ENCODE results near the gene NAALADL2. TPM values are rescaled to one million over a fixed set of nuclear protein-coding genes. Genes with fewer than 3 reads are reported as not detected.

The NAALADL2 gene
- polyA plus RNA-seq, 1 experiment: 6.3 TPM

GRCh38 chr3:175378348-175378747 lies 519.2 kb downstream of the NAALADL2 start:
- Histone ChIP-seq H3K9me3 (ENCODE audit: control insufficient read depth, insufficient read depth, low read length) (no peaks in the 10 kb centered on the region; the same call in none of the 2 replicates), H3K27ac (ENCODE audit: low read depth, low read length) (no peak overlapping the region), H3K4me3 (ENCODE audit: low read depth, low read length) (no peak overlapping the region), H3K27me3 (ENCODE audit: control insufficient read depth, insufficient read depth, low read length) (no peaks in the 10 kb centered on the region)
- no peak for DNase-seq (ENCODE audit: low read depth, low spot score)
- CTCF ChIA-PET: interaction anchor here (1.2 kb wide), 1 partner anchor 33 kb away, joined by 3 read pairs; no protein-coding TSS in a partner anchor
- POLR2A ChIA-PET: no interaction called here
- TF ChIP-seq CTCF (IDR thresholded peaks at IDR 0.05; ENCODE audit: low read depth, low read length): no peak

DNA sequence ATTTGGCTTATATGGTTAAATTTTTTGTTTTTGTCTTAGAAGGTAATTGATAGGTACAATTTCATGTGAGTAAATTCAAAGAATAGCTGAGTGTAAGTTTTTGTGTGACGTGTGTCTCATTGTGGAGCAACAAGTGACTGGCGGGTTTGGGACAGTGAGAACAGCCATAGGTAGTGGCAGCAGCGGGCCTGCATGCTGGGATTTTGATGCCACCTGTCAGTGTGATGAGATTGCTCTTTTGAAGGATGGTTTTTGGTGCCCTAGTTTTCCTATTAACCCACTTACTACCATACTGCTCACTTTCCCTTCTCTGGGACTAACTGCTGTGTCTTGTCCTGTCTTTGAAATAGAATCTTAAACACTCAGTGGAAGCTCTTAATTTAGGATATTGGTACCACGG lies 522.6 kb downstream of the NAALADL2 start:
- Histone ChIP-seq H3K9me3 (ENCODE audit: control insufficient read depth, insufficient read depth, low read length) (no peaks in the 10 kb centered on the region; the same call in none of the 2 replicates), H3K4me3 (ENCODE audit: low read depth, low read length) (no peak overlapping the region), H3K27me3 (ENCODE audit: control insufficient read depth, insufficient read depth, low read length) (no peaks in the 10 kb centered on the region), H3K27ac (ENCODE audit: low read depth, low read length) (no peak overlapping the region)
- POLR2A ChIA-PET: no interaction called here
- TF ChIP-seq CTCF (IDR thresholded peaks at IDR 0.05; ENCODE audit: low read depth, low read length): no peak
- DNase-seq (ENCODE audit: low read depth, low spot score): no peak
- CTCF ChIA-PET: interaction anchor here (0.5 kb wide), 1 partner anchor 10 kb away, joined by 4 read pairs; no protein-coding TSS in a partner anchor

DNA sequence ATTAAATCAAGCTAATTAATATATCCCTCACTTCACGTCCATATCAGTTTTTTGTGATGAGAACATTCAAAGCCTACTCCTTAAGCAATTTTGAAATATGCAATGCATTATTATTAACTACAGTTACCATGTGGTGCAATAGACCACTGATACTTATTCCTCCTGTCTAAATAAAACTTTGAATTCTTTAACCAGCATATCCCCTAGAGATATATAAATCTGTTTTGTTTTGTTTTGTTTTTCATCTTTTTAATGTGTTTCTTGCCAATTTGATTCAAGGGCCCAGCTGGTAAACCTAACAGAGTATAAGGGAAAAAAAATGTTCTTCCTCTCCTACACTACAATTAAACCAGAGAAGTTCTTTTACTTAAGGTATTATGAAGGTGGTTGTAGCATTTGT lies 524.2 kb downstream of the NAALADL2 start:
- ChIA-PET CTCF (no interaction called here), POLR2A (no interaction called here)
- H3K27ac ChIP-seq (ENCODE audit: low read depth, low read length): no peak overlapping the region
- H3K9me3 ChIP-seq (ENCODE audit: control insufficient read depth, insufficient read depth, low read length): no peaks in the 10 kb centered on the region
- TF ChIP-seq CTCF (IDR thresholded peaks at IDR 0.05; ENCODE audit: low read depth, low read length): no peak
- DNase-seq (ENCODE audit: low read depth, low spot score): no peak
- no peak overlapping the region for H3K4me3 ChIP-seq (ENCODE audit: low read depth, low read length)
- no peaks in the 10 kb centered on the region for H3K27me3 ChIP-seq (ENCODE audit: control insufficient read depth, insufficient read depth, low read length)

GRCh38 chr3:175383813-175384212 lies 524.7 kb downstream of the NAALADL2 start:
- H3K27me3 ChIP-seq (ENCODE audit: control insufficient read depth, insufficient read depth, low read length): no peaks in the 10 kb centered on the region
- POLR2A ChIA-PET: no interaction called here
- TF ChIP-seq CTCF (IDR thresholded peaks at IDR 0.05; ENCODE audit: low read depth, low read length): no peak
- H3K9me3 ChIP-seq (ENCODE audit: control insufficient read depth, insufficient read depth, low read length): no peaks in the 10 kb centered on the region
- CTCF ChIA-PET: no interaction called here
- no peak overlapping the region for H3K4me3 ChIP-seq (ENCODE audit: low read depth, low read length)
- no peak for DNase-seq (ENCODE audit: low read depth, low spot score)
- no peak overlapping the region for H3K27ac ChIP-seq (ENCODE audit: low read depth, low read length)

- POLR2A ChIA-PET: no interaction called here
- Histone ChIP-seq H3K4me3 (ENCODE audit: low read depth, low read length) (no peak overlapping the region), H3K27ac (ENCODE audit: low read depth, low read length) (no peak overlapping the region), H3K9me3 (ENCODE audit: control insufficient read depth, insufficient read depth, low read length) (no peaks in the 10 kb centered on the region), H3K27me3 (ENCODE audit: control insufficient read depth, insufficient read depth, low read length) (no peaks in the 10 kb centered on the region)
- CTCF ChIA-PET: no interaction called here
- DNase-seq (ENCODE audit: low read depth, low spot score): no peak
- TF ChIP-seq CTCF (IDR thresholded peaks at IDR 0.05; ENCODE audit: low read depth, low read length): no peak
These were observed 525.4 kb downstream of the NAALADL2 start for GRCh38 chr3:175384569-175384968.
